Epithelial cell of esophagus (primary cell): ENCODE results near the gene PRDM16.

Experiments used
- DNase-seq: peaks from one replicate; pipeline ENCODE4 v3.0.0; 2010; ENCODE audit warnings: low read depth
- H3K4me3 ChIP-seq: 2 replicates; pipeline ENCODE4 v1.5.1; 2011; ENCODE audit warnings: mild to moderate bottlenecking, low read length, control low read depth
- TF ChIP-seq, protein P1 (sequence below): IDR thresholded peaks from 2 replicates; pipeline ENCODE4 v1.5.1; 2011; ENCODE audit warnings: low read depth, mild to moderate bottlenecking, low read length, control low read depth, inconsistent platforms; ENCODE audit not compliant: insufficient read depth; ENCODE audit errors: missing control alignments

The PRDM16 gene

DNA sequence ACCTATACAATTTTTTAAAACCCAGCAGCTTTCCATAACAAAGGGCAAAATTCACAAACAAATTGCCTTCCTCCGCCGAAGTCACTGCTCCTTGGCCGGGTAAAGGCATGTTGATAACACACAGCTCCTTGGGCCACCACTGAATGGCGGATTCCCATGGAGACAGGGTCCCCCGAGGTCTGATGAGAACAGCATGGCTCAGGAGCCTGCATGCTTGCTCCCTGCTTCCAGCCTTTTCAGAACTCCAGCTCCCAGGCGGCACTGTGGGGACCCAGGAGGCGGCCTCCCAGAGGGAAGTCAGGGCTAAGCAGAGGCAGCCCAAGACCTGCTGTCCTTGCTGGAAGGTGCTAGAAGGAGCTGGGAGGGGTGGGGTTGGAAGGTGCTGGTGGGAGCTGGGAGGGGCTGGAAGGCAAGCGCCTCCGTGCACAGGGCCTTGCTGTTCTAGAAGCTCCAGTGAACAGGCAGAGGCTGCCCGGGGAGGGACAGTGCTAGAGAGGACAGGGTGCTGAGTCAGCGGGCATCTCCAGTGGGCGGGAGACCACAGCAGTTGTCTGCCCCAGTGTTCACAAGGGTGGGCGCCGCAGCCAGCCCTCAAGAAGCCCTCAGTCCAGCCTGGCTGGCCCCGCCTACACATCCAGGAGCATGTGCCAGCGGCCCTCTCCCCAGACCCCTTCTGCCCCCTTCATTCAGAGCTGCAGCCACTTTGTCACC is 35.1 kb downstream of the PRDM16 start:
- no peak overlapping the region for H3K4me3 ChIP-seq
- TF ChIP-seq, protein P1, sequence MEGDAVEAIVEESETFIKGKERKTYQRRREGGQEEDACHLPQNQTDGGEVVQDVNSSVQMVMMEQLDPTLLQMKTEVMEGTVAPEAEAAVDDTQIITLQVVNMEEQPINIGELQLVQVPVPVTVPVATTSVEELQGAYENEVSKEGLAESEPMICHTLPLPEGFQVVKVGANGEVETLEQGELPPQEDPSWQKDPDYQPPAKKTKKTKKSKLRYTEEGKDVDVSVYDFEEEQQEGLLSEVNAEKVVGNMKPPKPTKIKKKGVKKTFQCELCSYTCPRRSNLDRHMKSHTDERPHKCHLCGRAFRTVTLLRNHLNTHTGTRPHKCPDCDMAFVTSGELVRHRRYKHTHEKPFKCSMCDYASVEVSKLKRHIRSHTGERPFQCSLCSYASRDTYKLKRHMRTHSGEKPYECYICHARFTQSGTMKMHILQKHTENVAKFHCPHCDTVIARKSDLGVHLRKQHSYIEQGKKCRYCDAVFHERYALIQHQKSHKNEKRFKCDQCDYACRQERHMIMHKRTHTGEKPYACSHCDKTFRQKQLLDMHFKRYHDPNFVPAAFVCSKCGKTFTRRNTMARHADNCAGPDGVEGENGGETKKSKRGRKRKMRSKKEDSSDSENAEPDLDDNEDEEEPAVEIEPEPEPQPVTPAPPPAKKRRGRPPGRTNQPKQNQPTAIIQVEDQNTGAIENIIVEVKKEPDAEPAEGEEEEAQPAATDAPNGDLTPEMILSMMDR: no peak
- no peak for DNase-seq

DNA sequence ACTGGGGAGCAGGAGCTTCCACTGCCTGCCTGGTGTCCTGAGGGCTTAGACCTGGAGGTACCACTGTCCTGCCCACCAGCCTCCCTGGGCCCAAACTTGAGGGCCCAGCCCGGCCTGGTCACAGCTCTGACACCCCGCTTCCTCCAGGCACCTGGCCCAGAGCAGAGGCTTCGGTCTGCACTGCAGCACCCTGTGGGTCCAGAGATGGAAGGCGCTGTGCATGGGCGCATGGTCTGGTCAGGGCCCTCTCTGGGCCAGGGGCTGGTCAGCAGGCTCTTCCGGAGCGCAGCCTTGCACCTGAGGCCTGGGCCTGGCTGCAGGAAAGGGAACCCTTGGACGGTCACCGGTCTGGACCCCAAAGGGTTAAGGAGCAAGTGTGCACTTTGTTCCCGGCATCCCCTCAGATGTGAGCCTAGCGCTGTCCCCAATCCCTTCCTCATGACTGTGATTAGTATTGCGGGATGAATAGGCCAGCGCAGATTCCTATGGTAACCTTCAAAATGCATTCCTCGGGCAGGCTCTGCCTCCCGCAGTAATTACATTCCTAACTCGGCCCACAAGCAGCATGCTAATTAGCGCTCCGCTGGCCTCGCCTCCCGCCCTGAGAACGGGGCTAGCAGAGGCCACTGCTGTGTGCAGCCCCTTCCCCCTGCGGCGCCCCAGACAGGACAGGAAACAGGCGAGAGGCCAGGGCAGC is 36.3 kb downstream of the PRDM16 start:
- H3K4me3 ChIP-seq: no peak overlapping the region
- DNase-seq: no peak
- TF ChIP-seq, protein P1: no peak

DNA sequence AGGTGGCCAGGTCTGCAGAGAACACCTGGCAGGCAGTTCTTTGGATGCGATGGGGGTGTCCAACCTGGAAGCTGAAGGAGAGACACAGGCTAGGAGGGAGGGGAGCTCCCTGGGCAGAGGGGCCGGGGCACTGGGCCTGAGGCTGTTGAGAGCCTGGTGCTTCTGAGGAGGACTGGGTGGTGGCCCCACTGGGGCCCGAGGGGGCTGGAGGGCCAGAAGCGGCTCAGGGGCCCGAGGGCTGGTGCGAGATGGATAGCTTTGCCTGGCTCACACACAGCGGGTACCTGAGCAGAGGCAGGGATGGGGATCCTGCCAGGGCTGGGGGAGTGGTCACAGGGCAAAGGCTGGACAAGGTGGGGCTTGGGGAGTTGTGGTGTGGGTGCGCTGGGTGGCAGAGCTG is 37.2 kb downstream of the PRDM16 start:
- DNase-seq: no peak
- TF ChIP-seq, protein P1: no peak
- no peak overlapping the region for H3K4me3 ChIP-seq

DNA sequence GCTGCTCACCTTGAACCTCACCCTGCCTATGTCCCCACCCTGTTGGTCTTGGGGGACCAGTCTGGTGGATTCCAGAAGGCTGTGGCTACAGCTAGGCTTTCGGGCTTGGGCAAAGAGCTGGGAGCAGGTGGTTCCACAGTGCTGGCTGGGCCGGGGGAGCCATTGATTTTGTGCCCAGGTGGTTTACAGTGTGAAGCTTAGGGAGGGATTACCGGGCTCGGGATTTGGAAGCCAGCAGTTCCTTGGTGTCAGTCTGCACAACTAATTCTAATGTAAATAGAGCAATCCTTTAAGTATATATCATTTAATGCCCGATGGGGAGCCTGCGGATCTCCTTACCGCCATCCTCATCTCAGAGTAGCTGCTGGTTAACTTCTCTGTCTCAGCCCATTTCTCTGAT is 38.2 kb downstream of the PRDM16 start:
- no peak overlapping the region for H3K4me3 ChIP-seq
- DNase-seq: no peak
- TF ChIP-seq, protein P1: no peak

DNA sequence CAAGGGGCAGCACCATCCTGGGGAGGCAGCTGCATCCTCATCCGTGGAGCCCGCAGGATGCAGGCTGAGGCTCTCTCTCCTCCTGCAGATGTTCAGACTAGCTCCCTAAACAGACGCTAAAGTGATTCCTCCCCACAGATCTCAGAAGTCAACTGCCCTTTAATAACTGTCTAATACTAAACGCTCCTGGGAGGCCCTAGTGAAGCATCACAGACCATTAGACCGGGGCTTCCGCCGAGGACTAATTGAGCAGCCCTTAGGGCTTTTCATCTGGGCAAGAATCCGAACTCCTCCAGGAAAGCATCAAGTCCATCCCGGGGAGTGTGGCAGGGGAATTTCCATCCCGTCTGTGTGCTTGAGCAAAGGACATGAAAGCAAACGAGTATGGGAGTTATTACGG is 40.4 kb downstream of the PRDM16 start:
- DNase-seq: no peak
- TF ChIP-seq, protein P1: no peak
- H3K4me3 ChIP-seq: no peak overlapping the region

DNA sequence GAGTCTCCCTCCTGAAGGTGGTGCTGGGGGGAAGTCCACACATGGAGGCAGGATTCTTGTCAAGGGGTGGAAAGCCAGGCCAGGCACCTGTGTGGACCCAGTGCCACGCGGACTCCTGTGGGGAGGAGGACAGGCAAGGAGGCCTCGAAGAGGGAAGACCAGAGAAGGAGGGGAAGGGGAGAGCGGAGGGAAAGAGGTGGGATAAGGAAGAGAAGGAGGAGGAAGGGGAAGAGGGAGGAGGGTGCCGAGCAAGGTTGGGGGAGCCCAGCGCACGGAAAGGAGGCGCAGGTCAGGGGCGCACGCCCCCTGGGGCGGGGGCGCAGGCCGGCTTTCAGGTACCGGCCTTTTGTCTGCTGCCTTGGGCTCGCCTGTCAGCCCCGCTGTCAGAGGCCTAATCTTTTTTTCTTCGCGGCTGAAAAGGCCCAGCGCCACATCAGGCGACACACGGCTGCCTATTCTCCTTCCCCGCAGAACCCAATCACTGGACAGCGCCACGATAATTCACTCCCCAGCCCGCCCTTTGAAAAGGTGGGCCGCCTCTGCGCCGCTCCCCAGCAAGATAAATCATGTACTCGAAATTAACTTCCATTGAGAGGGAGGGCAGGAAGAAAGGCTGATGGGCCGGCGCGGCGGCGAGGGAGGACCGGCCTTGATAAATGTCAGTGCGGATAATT is 42.5 kb downstream of the PRDM16 start:
- TF ChIP-seq, protein P1: no peak
- DNase-seq: no peak
- no peak overlapping the region for H3K4me3 ChIP-seq
